DOHH2 (cell line): Measurements from ENCODE around the gene VANGL2.

ENCODE experiments used
- EZH2phosphoT487 ChIP-seq: fragments of 200-600 bp; sonication (generic); IDR thresholded peaks from 2 replicates; pipeline ENCODE4 v1.6.1; 2017; ENCODE audit warnings: borderline replicate concordance, mild to moderate bottlenecking, antibody characterized with exemption, low read length, moderate library complexity, mixed read lengths
- TF ChIP-seq, protein P1 (sequence below): fragments of 200-600 bp; sonication (generic); IDR thresholded peaks from one replicate; pipeline ENCODE4 v1.5.1; 2014; ENCODE audit warnings: antibody characterized with exemption, mild to moderate bottlenecking, low read depth, low read length; ENCODE audit not compliant: poor library complexity, severe bottlenecking

GRCh38 chr1:160360227-160360695 lies 40.1 kb upstream of the VANGL2 start:
- TF ChIP-seq, protein P1, sequence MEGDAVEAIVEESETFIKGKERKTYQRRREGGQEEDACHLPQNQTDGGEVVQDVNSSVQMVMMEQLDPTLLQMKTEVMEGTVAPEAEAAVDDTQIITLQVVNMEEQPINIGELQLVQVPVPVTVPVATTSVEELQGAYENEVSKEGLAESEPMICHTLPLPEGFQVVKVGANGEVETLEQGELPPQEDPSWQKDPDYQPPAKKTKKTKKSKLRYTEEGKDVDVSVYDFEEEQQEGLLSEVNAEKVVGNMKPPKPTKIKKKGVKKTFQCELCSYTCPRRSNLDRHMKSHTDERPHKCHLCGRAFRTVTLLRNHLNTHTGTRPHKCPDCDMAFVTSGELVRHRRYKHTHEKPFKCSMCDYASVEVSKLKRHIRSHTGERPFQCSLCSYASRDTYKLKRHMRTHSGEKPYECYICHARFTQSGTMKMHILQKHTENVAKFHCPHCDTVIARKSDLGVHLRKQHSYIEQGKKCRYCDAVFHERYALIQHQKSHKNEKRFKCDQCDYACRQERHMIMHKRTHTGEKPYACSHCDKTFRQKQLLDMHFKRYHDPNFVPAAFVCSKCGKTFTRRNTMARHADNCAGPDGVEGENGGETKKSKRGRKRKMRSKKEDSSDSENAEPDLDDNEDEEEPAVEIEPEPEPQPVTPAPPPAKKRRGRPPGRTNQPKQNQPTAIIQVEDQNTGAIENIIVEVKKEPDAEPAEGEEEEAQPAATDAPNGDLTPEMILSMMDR: no peak
- no peak for TF ChIP-seq EZH2phosphoT487
